ENCODE measurements around the gene MTREX. TPM values are rescaled to one million over a fixed set of nuclear protein-coding genes. Genes with fewer than 3 reads are reported as not detected.

MTREX gene
- polyA plus RNA-seq, 2 donors = 19.1 to 21.2 TPM

DNA sequence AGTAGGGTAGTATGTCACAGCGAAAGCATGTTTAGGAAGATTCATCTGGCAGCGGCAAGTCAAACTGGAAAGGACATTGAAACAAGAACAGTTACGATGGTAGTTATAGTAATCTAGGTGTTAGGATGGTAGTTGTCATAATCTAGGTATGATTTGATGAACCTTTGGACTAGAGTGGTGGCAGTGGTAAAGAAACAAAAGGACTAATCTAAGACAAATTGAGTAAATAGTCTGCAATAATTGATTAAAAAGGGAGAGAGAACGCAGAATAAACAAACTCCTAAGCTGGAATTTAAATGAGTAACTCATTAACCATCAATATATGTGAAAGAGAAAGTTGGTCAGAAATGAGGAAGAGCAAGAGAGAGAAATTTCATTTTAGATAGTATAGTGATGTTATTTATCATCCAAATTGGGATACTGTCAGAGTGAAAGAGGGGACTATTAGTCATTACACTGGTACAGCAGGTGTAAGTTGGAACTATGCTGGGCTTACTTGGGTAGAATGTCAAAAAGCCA is 56.8 kb downstream of the MTREX start:
- no peaks in the 10 kb centered on the region for H3K9me3 ChIP-seq (ENCODE audit: control insufficient read depth in 2 of 2, insufficient read depth in 1 of 2, low read depth in 1 of 2, low read length in 1 of 2)
- no peaks in the 10 kb centered on the region for H3K4me1 ChIP-seq (ENCODE audit: control insufficient read depth in 2 of 2, insufficient read depth in 2 of 2, low read length in 1 of 2)
- no peaks in the 10 kb centered on the region for H3K27me3 ChIP-seq (ENCODE audit: control insufficient read depth in 1 of 2, insufficient read depth in 2 of 2, low read length in 2 of 2)
- H3K4me3 ChIP-seq (ENCODE audit: low read depth in 1 of 2, low read length in 2 of 2) = no peak overlapping the region
- H3K27ac ChIP-seq (ENCODE audit: low read depth in 2 of 2, low read length in 1 of 2) = no peak overlapping the region
- H3K36me3 ChIP-seq (ENCODE audit: control insufficient read depth in 2 of 2, insufficient read depth in 2 of 2, low read length in 1 of 2) = peaks cover 0 to 2% of the 10 kb centered on the region in 2 donors
- WGBS, 2 donors = 69 to 88% methylated on average over 4 of the region's 4 CpGs

DNA sequence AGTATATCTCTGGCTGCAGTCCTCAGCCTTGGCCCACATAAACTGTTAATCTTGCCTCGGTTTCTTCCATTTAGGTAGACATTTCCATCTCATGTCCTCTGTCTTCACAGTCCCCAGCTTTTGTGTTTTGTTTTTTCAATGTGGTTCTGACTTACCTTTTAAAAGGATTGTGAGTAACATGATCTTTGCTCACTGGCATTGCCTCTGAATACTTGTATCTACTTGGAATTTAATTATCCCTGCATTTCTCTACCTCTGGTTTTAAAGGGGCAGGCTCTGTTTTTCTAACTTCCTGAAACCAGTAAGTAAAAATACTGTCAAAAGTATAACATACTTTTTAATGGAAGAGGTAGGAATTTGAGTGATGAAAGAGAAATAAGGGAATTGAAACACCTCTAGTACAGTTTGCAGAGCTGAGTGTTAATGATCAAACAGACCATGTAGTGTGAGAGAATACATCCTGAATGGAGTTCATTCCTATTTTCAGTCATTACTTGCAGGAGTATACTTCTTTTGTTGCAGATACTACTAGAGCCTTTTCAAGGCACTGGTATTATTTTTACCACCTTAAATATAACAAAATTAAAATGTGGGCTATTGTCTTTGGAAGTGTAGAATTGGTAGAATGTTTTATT is 62.6 kb downstream of the MTREX start:
- Histone ChIP-seq H3K4me3 (ENCODE audit: low read depth in 1 of 2, low read length in 2 of 2) (no peak overlapping the region), H3K4me1 (ENCODE audit: control insufficient read depth in 2 of 2, insufficient read depth in 2 of 2, low read length in 1 of 2) (no peaks in the 10 kb centered on the region), H3K27ac (ENCODE audit: low read depth in 2 of 2, low read length in 1 of 2) (no peak overlapping the region), H3K9me3 (ENCODE audit: control insufficient read depth in 2 of 2, insufficient read depth in 1 of 2, low read depth in 1 of 2, low read length in 1 of 2) (no peaks in the 10 kb centered on the region), H3K36me3 (ENCODE audit: control insufficient read depth in 2 of 2, insufficient read depth in 2 of 2, low read length in 1 of 2) (peaks cover 2 to 6% of the 10 kb centered on the region in 2 donors), H3K27me3 (ENCODE audit: control insufficient read depth in 1 of 2, insufficient read depth in 2 of 2, low read length in 2 of 2) (no peaks in the 10 kb centered on the region)
- WGBS, 2 donors = 93 to 94% methylated on average over 1 of the region's 1 CpG

DNA sequence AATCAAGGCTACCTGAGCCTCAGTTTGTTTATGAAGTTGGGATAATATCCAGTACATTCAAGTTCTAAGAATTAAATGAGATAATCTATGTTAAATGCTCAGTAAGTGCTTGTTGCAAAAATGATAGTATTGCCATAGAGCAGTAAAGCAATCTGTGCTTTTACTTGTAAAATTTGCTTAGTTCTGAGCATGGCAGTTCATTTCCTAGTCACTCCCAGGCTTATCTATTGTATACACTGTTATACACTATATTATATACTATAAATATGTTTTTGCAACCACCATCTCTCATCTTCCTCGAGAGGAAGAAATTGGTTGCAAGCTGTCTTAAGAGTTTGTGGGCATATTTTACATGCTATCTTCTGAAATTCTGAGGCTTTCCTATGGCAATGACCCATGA is 63.4 kb downstream of the MTREX start:
- whole genome bisulfite sequencing, 2 donors = 81 to 90% methylated on average over 1 of the region's 1 CpG
- Histone ChIP-seq H3K4me3 (ENCODE audit: low read depth in 1 of 2, low read length in 2 of 2) (no peak overlapping the region), H3K27ac (ENCODE audit: low read depth in 2 of 2, low read length in 1 of 2) (no peak overlapping the region), H3K36me3 (ENCODE audit: control insufficient read depth in 2 of 2, insufficient read depth in 2 of 2, low read length in 1 of 2) (peaks cover 2 to 6% of the 10 kb centered on the region in 2 donors), H3K9me3 (ENCODE audit: control insufficient read depth in 2 of 2, insufficient read depth in 1 of 2, low read depth in 1 of 2, low read length in 1 of 2) (no peaks in the 10 kb centered on the region), H3K27me3 (ENCODE audit: control insufficient read depth in 1 of 2, insufficient read depth in 2 of 2, low read length in 2 of 2) (no peaks in the 10 kb centered on the region), H3K4me1 (ENCODE audit: control insufficient read depth in 2 of 2, insufficient read depth in 2 of 2, low read length in 1 of 2) (no peaks in the 10 kb centered on the region)

DNA sequence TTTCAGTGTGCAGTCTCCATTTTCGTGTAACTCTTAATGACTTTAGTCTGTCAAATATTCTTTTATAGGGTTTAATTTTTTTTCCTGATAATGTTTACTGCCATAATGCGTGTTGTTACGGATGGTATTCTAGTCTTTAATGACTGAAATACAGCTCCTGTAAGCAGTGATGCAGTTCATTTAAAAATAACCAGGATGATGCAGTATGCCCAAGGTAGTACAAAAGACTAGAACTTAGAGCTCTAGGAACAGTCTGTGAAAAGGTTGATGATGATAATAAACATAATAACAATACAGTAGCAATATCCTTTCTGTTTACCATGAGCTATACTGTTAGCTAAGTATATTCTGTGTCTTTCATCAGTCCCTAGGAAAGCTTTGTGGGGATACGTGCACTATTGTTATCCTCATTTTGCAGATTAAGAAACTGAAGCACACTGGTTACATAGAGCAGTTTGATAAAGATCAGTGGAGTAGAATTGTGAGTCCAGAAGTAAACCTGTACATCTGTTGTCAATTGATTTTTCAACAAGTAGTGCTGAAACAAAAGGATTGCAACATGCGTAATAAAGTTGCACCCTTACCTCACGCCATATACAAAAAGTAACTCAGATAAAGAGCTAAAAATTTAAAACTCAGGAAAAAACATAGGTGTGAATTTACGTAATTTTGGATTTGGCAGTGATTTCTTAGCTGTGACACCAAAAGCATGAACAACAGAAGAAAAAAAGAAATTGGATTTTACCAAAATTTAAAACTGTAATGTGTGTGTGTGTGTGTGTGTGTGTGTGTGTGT is 64.5 kb downstream of the MTREX start:
- Histone ChIP-seq H3K27ac (ENCODE audit: low read depth in 2 of 2, low read length in 1 of 2) (no peak overlapping the region), H3K36me3 (ENCODE audit: control insufficient read depth in 2 of 2, insufficient read depth in 2 of 2, low read length in 1 of 2) (peaks cover 2 to 4% of the 10 kb centered on the region in 2 donors), H3K4me3 (ENCODE audit: low read depth in 1 of 2, low read length in 2 of 2) (no peak overlapping the region), H3K4me1 (ENCODE audit: control insufficient read depth in 2 of 2, insufficient read depth in 2 of 2, low read length in 1 of 2) (no peaks in the 10 kb centered on the region), H3K9me3 (ENCODE audit: control insufficient read depth in 2 of 2, insufficient read depth in 1 of 2, low read depth in 1 of 2, low read length in 1 of 2) (no peaks in the 10 kb centered on the region), H3K27me3 (ENCODE audit: control insufficient read depth in 1 of 2, insufficient read depth in 2 of 2, low read length in 2 of 2) (no peaks in the 10 kb centered on the region)
- 88 to 98% methylated on average over 7 of the region's 7 CpGs for whole genome bisulfite sequencing, 2 donors

DNA sequence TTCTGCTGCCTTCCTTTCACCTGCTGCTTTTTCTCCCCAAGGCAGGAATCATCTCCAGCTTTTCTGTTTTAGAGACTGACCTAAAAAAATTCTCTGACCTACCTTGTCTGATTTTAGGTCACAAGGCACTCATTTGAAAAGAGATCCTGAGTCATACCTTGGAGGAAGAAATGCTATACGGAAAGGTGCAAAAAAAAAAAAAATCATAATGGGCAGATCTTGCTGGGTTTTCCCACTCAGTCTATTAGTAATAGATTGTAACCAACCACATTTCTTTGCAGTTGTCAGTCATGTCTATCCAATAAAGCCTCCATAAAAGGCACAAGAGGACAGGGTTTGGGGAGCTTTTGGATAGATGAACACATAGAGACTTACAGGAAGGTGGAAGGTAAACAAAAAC is 70.0 kb downstream of the MTREX start:
- Histone ChIP-seq H3K36me3 (ENCODE audit: control insufficient read depth in 2 of 2, insufficient read depth in 2 of 2, low read length in 1 of 2) (peaks cover 2 to 4% of the 10 kb centered on the region in 2 donors), H3K27ac (ENCODE audit: low read depth in 2 of 2, low read length in 1 of 2) (peak overlapping the region in 1 of 2 donors; percentile 49), H3K4me1 (ENCODE audit: control insufficient read depth in 2 of 2, insufficient read depth in 2 of 2, low read length in 1 of 2) (no peaks in the 10 kb centered on the region)

DNA sequence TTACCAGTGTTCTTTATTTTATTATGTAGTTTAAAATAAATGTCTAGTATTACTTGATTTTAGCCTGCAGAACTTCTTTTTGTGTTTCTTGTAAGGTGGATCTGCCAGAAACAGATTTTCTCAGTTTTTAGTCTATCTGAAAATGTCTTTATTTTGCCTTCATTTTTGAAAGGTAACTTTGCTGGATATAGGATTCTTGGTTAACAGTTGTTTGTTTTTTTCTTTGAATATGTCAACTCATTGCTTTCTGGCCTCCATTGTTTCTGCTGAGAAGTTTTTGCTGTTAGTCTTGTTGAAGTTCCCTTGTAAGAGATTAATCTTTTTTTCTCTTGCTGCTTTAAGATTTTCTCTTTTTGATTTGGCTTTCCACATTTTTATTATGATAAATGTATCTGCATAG is 75.5 kb downstream of the MTREX start:
- Histone ChIP-seq H3K36me3 (ENCODE audit: control insufficient read depth in 2 of 2, insufficient read depth in 2 of 2, low read length in 1 of 2) (peaks cover 0 to 4% of the 10 kb centered on the region in 2 donors), H3K27me3 (ENCODE audit: control insufficient read depth in 1 of 2, insufficient read depth in 2 of 2, low read length in 2 of 2) (no peaks in the 10 kb centered on the region), H3K27ac (ENCODE audit: low read depth in 2 of 2, low read length in 1 of 2) (no peak overlapping the region), H3K4me3 (ENCODE audit: low read depth in 1 of 2, low read length in 2 of 2) (no peak overlapping the region), H3K4me1 (ENCODE audit: control insufficient read depth in 2 of 2, insufficient read depth in 2 of 2, low read length in 1 of 2) (no peaks in the 10 kb centered on the region), H3K9me3 (ENCODE audit: control insufficient read depth in 2 of 2, insufficient read depth in 1 of 2, low read depth in 1 of 2, low read length in 1 of 2) (peaks cover 0 to 3% of the 10 kb centered on the region in 2 donors)

More for the DNA sequence above, 70.0 kb downstream of the MTREX start:
- no peaks in the 10 kb centered on the region for H3K27me3 ChIP-seq (ENCODE audit: control insufficient read depth in 1 of 2, insufficient read depth in 2 of 2, low read length in 2 of 2)
- no peak overlapping the region for H3K4me3 ChIP-seq (ENCODE audit: low read depth in 1 of 2, low read length in 2 of 2)
- H3K9me3 ChIP-seq (ENCODE audit: control insufficient read depth in 2 of 2, insufficient read depth in 1 of 2, low read depth in 1 of 2, low read length in 1 of 2) = peaks cover 0 to 3% of the 10 kb centered on the region in 2 donors
- WGBS, 2 donors = 55 to 63% methylated on average over 1 of the region's 1 CpG

DNA sequence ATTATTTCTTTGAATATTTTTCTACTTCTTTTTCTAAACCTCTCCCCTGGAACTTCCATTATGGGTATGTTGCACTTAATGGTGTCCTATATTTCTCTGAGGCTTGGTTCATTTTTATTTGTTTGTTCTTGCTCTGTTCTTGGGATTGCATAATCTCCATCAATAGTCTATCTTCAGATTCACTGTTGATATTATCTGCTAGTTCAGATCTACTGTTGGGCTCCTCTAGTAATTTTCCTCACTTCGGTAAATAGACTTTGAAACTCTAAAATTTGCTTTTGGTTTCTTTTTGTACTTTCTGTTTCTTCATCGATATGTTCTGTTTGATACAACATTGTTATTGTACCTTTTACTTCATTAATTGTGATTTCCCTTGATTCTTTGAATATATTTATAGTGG is 76.3 kb downstream of the MTREX start:
- H3K27me3 ChIP-seq (ENCODE audit: control insufficient read depth in 1 of 2, insufficient read depth in 2 of 2, low read length in 2 of 2) = no peaks in the 10 kb centered on the region
- WGBS, 2 donors = 77 to 91% methylated on average over 2 of the region's 2 CpGs
- no peaks in the 10 kb centered on the region for H3K4me1 ChIP-seq (ENCODE audit: control insufficient read depth in 2 of 2, insufficient read depth in 2 of 2, low read length in 1 of 2)
- no peak overlapping the region for H3K4me3 ChIP-seq (ENCODE audit: low read depth in 1 of 2, low read length in 2 of 2)
- H3K36me3 ChIP-seq (ENCODE audit: control insufficient read depth in 2 of 2, insufficient read depth in 2 of 2, low read length in 1 of 2) = peaks cover 0 to 4% of the 10 kb centered on the region in 2 donors
- H3K27ac ChIP-seq (ENCODE audit: low read depth in 2 of 2, low read length in 1 of 2) = no peak overlapping the region
- H3K9me3 ChIP-seq (ENCODE audit: control insufficient read depth in 2 of 2, insufficient read depth in 1 of 2, low read depth in 1 of 2, low read length in 1 of 2) = peaks cover 0 to 3% of the 10 kb centered on the region in 2 donors

DNA sequence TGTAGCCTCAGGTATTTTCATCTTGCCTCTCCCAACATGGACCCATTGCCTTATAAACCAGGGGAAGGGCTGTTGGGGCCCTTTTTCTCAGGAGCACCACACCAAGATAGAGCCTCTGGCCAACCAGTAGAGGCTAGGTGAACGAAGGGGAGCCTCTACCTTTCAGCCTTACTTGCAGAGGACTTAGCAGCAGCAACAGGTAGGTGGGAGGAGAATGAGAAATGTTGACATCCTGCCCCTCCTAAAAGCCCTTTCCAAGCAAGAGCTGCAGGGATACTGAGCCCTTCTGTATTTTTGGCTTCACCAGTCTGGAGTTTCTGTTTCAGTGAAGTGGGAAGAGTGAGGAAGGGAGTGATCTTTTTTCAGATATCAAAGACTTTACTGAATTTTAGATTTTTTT is 77.4 kb downstream of the MTREX start:
- H3K9me3 ChIP-seq (ENCODE audit: control insufficient read depth in 2 of 2, insufficient read depth in 1 of 2, low read depth in 1 of 2, low read length in 1 of 2) = peaks cover 0 to 3% of the 10 kb centered on the region in 2 donors
- no peak overlapping the region for H3K4me3 ChIP-seq (ENCODE audit: low read depth in 1 of 2, low read length in 2 of 2)
- H3K4me1 ChIP-seq (ENCODE audit: control insufficient read depth in 2 of 2, insufficient read depth in 2 of 2, low read length in 1 of 2) = no peaks in the 10 kb centered on the region
- no peaks in the 10 kb centered on the region for H3K27me3 ChIP-seq (ENCODE audit: control insufficient read depth in 1 of 2, insufficient read depth in 2 of 2, low read length in 2 of 2)
- no peak overlapping the region for H3K27ac ChIP-seq (ENCODE audit: low read depth in 2 of 2, low read length in 1 of 2)
- 97 to 100% methylated on average over 1 of the region's 1 CpG for WGBS, 2 donors
- peaks cover 0 to 4% of the 10 kb centered on the region in 2 donors for H3K36me3 ChIP-seq (ENCODE audit: control insufficient read depth in 2 of 2, insufficient read depth in 2 of 2, low read length in 1 of 2)

DNA sequence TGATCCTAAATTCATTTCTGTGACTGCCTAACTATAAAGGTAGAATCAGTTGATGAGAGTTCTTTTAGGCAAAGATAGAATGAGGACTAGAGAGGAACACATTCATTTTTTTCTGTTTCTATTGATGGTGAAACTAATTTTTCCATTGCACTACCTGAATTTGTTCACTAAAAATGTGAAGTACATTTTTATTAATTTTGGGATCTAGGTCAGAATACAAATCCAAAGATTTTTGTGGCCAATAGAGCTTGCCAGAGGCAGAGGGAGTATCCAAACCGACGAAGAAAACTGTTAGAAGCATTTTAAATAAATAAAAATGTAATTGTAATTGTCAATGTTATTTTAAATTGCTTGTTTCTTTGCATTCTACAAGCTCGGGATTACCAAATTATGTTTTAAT is 78.1 kb downstream of the MTREX start:
- WGBS, 2 donors = 82 to 87% methylated on average over 3 of the region's 3 CpGs
- peaks cover 0 to 4% of the 10 kb centered on the region in 2 donors for H3K36me3 ChIP-seq (ENCODE audit: control insufficient read depth in 2 of 2, insufficient read depth in 2 of 2, low read length in 1 of 2)
- H3K27me3 ChIP-seq (ENCODE audit: control insufficient read depth in 1 of 2, insufficient read depth in 2 of 2, low read length in 2 of 2) = no peaks in the 10 kb centered on the region

More for the DNA sequence above, 78.1 kb downstream of the MTREX start:
- H3K4me1 ChIP-seq (ENCODE audit: control insufficient read depth in 2 of 2, insufficient read depth in 2 of 2, low read length in 1 of 2) = no peaks in the 10 kb centered on the region
- H3K9me3 ChIP-seq (ENCODE audit: control insufficient read depth in 2 of 2, insufficient read depth in 1 of 2, low read depth in 1 of 2, low read length in 1 of 2) = peaks cover 0 to 3% of the 10 kb centered on the region in 2 donors
- no peak overlapping the region for H3K4me3 ChIP-seq (ENCODE audit: low read depth in 1 of 2, low read length in 2 of 2)
- no peak overlapping the region for H3K27ac ChIP-seq (ENCODE audit: low read depth in 2 of 2, low read length in 1 of 2)

All from esophagus (tissue), 2 donors.